Skeletal muscle satellite cell (primary cell): Measurements from ENCODE around the gene RPUSD1.

Source experiments
- H3K27me3 ChIP-seq: 2 replicates; pipeline ENCODE4 v1.7.0; 2013; ENCODE audit warnings: low read length; ENCODE audit not compliant: control insufficient read depth, insufficient read depth
- H3K36me3 ChIP-seq: 2 replicates; pipeline ENCODE4 v1.7.0; 2013; ENCODE audit warnings: mild to moderate bottlenecking, control low read depth, low read length; ENCODE audit not compliant: insufficient read depth
- H3K4me1 ChIP-seq: 2 replicates; pipeline ENCODE4 v1.7.0; 2013; ENCODE audit warnings: low read length; ENCODE audit not compliant: control insufficient read depth, insufficient read depth
- H3K4me2 ChIP-seq: 2 replicates; pipeline ENCODE4 v1.7.0; 2013; ENCODE audit warnings: mild to moderate bottlenecking, low read length
- H3K4me3 ChIP-seq: 2 replicates; pipeline ENCODE4 v1.7.0; 2013; ENCODE audit warnings: low read length
- H3K9ac ChIP-seq: 2 replicates; pipeline ENCODE4 v1.7.0; 2013; ENCODE audit warnings: mild to moderate bottlenecking, low read depth, low read length, moderate library complexity
- H3K9me3 ChIP-seq: replicated peaks from 2 replicates; pipeline ENCODE4 v1.7.0; 2013; ENCODE audit warnings: mild to moderate bottlenecking, control low read depth, low read length

The RPUSD1 gene

DNA sequence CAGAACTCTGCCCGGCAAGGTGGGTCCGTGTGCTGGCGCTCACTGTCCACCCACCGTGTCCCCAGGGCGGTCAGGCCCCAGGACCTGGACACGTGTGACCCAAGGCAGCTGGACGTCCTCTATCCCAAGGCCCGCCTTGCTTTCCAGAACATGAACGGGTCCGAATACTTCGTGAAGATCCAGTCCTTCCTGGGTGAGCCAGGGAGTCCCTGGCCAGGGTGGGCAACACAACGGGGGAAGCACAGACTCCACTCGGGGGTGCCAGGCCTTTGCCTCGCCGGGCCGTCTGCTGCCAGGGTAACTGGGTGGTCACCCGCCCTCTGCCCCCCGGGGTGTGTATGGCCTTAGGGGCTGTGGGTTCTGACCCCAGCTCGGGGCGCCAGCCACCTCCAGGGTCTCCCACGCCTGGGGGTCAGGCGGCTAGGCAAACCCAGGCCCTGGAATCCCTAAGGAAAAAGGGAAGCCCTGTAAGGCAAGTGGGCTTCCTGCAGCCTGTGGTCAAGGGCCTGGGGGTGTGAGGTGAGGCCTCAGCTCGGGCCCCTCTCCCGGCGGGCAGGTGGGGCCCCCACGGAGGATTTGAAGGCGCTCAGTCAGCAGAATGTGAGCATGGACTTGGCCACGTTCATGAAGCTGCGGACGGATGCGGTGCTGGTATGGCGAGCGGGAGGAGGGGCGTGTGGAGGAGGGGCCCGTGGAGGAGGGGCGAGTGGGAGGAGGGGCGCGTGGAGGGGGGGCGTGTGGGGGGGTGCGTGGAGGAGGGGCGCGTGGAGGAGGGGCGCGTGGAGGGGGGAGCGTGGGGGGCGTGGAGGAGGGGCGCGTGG is 21.2 kb downstream of the RPUSD1 start:
- Histone ChIP-seq H3K9me3 (no peaks in the 10 kb centered on the region), H3K9ac (no peak overlapping the region), H3K4me2 (no peak overlapping the region), H3K4me1 (no peaks in the 10 kb centered on the region), H3K27me3 (no peaks in the 10 kb centered on the region), H3K36me3 (no peaks in the 10 kb centered on the region), H3K4me3 (no peak overlapping the region)

DNA sequence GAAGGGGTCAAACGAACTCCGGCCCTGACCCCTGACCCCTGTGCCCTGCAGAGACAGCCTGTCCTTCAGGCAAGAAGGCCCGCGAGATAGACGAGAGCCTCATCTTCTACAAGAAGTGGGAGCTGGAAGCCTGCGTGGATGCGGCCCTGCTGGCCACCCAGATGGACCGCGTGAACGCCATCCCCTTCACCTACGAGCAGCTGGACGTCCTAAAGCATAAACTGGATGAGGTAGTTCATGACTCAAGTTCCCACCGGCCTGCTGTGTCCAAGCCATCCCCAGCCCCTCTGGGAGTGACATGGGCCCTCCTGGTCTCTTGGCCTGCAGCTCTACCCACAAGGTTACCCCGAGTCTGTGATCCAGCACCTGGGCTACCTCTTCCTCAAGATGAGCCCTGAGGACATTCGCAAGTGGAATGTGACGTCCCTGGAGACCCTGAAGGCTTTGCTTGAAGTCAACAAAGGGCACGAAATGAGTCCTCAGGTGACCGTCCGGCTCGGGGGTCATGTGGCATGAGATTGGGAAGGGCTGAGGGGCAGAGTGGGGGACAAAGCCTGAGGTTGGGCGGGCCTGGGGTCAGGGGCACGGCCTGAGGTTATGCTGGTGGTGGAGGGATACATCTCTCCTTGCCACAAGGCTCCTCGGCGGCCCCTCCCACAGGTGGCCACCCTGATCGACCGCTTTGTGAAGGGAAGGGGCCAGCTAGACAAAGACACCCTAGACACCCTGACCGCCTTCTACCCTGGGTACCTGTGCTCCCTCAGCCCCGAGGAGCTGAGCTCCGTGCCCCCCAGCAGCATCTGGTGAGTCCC is 22.0 kb downstream of the RPUSD1 start:
- Histone ChIP-seq H3K9ac (no peak overlapping the region), H3K9me3 (no peaks in the 10 kb centered on the region), H3K36me3 (no peaks in the 10 kb centered on the region), H3K27me3 (no peaks in the 10 kb centered on the region), H3K4me3 (no peak overlapping the region), H3K4me1 (no peaks in the 10 kb centered on the region), H3K4me2 (no peak overlapping the region)

DNA sequence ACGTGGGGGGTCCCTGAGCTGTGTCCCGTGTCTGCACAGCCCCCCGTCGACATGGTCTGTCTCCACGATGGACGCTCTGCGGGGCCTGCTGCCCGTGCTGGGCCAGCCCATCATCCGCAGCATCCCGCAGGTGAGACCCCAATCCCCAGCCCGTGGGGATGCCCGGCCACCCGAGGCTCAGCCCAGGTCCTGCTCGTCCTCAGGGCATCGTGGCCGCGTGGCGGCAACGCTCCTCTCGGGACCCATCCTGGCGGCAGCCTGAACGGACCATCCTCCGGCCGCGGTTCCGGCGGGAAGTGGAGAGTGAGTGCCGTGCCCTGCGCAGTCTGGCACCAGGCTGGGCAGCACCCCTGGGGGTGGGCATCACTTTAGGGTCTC is 22.7 kb downstream of the RPUSD1 start:
- no peak overlapping the region for H3K9ac ChIP-seq
- H3K27me3 ChIP-seq, result peaks cover 3% of the 10 kb centered on the region
- H3K36me3 ChIP-seq, result no peaks in the 10 kb centered on the region
- peaks cover 5% of the 10 kb centered on the region for H3K4me1 ChIP-seq
- no peak overlapping the region for H3K4me3 ChIP-seq
- no peak overlapping the region for H3K4me2 ChIP-seq
- no peaks in the 10 kb centered on the region for H3K9me3 ChIP-seq

DNA sequence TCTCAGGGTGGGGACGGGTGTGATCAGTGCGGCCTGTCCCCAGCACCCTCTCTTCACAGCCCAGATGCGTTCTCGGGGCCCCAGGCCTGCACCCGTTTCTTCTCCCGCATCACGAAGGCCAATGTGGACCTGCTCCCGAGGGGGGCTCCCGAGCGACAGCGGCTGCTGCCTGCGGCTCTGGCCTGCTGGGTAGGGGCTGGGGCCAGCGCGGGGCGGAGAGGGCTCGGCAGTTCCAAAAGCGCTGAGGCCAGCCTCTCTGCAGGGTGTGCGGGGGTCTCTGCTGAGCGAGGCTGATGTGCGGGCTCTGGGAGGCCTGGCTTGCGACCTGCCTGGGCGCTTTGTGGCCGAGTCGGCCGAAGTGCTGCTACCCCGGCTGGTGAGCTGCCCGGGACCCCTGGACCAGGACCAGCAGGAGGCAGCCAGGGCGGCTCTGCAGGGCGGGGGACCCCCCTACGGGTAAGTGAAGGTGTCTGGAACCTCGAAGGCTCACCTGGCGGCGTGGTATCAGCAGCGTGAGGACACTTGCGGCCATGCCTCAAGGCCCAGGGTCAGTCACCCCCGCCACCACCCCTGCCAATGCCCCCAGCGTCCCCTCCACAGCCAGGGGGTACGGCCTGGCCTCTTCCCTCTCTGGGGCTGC is 23.2 kb downstream of the RPUSD1 start:
- H3K9ac ChIP-seq, result no peak overlapping the region

DNA sequence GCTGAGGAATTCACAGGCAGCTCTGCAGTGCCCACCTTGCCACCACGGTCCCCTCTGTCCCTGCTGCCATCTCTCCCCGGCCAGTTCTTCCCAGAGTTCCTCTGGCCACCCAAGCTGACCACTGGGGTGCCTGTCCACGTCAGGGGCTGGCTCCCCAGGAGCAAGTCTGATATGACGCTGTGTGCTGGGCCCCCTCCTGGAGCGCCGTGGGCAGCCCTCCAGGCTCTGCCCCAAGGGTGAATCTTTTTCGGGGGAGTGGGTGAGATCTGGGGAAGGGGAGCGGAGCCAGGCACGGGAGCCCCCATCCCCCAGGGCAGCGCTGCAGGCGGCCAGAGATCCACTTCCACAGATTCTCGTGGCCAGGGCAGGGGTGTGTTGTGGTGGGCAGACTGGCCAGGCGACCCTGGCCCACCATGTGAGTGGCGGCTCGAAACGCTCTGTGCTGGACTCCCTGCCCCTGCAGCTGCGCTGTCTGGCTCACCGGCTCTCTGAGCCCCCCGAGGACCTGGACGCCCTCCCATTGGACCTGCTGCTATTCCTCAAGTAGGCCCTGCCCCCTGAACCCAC is 23.9 kb downstream of the RPUSD1 start:
- Histone ChIP-seq H3K36me3 (no peaks in the 10 kb centered on the region), H3K4me1 (peaks cover 6% of the 10 kb centered on the region), H3K9me3 (no peaks in the 10 kb centered on the region), H3K9ac (no peak overlapping the region), H3K4me2 (no peak overlapping the region), H3K4me3 (no peak overlapping the region), H3K27me3 (peaks cover 3% of the 10 kb centered on the region)

More for the DNA sequence above, 23.2 kb downstream of the RPUSD1 start:
- no peaks in the 10 kb centered on the region for H3K9me3 ChIP-seq
- peaks cover 6% of the 10 kb centered on the region for H3K4me1 ChIP-seq
- no peak overlapping the region for H3K4me3 ChIP-seq
- H3K27me3 ChIP-seq, result peaks cover 3% of the 10 kb centered on the region
- H3K36me3 ChIP-seq, result no peaks in the 10 kb centered on the region
- H3K4me2 ChIP-seq, result no peak overlapping the region

DNA sequence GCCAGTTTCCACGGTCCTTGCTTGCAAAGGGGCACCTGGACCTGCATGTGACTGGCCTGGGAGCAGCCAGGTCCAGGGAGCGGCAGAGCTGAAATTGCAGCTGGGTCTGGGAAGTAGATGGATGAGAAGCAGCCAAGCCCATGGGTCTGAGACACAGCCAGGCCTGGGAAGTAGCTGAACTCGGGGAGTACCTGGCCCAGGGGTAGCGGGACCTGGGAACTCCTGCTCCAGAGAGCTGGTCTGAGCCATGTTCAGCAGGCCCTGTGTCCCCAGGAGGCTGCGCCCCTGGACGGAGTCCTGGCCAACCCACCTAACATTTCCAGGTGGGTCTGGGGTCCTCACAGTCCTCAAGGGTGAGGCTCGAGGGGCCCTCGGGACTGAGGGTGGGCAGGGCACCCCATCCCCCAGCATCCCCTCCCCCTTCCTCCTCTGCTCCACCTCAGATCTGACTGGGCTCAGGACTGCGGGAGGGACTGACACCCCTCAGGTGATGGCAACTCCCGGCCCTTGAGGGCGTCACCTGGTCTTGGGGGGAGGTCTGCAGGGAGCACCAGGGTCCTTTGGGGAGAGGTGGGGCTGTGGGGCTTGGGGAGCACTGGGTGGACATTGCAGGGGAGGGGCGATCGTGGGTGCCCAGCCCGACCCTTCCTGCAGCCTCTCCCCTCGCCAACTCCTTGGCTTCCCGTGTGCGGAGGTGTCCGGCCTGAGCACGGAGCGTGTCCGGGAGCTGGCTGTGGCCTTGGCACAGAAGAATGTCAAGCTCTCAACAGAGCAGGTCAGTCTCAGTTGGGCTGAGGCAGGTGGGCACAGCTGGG is 24.6 kb downstream of the RPUSD1 start:
- peaks cover 3% of the 10 kb centered on the region for H3K27me3 ChIP-seq
- no peaks in the 10 kb centered on the region for H3K36me3 ChIP-seq
- H3K9me3 ChIP-seq, result no peaks in the 10 kb centered on the region
- H3K4me3 ChIP-seq, result no peak overlapping the region
- H3K4me2 ChIP-seq, result no peak overlapping the region
- no peak overlapping the region for H3K9ac ChIP-seq
- peaks cover 6% of the 10 kb centered on the region for H3K4me1 ChIP-seq

DNA sequence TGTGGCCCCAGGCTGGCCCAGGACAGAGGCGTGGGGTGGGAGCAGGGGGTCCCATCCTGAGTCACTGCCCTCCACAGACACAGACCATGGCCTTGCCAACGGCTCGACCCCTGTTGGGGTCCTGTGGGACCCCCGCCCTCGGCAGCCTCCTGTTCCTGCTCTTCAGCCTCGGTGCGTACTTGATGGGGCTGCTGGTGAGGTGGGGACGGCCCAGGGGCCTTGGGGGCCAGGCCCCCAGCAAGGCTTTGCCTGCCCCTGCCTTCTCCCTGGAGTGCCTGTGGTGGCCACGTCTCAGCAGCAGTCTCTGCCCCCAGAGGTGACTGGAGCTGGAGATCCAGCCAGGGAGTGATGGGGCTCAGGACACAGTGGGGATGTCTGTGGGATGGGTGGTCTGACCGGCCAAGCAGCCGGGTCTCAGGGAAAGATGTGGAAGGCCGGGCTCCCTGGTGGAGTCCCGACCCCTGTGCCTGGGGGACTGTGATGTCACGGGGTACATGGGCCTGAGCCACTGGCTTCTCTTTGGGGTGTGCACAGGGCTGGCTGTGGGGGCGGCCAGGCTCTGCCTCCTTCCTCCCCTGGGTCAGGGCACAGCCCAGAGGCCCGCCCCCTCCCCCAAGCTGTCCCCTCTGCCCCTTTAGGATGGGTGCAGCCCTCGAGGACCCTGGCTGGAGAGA is 25.4 kb downstream of the RPUSD1 start:
- H3K9me3 ChIP-seq, result no peaks in the 10 kb centered on the region
- H3K4me2 ChIP-seq, result no peak overlapping the region
- peaks cover 3% of the 10 kb centered on the region for H3K27me3 ChIP-seq
- no peak overlapping the region for H3K4me3 ChIP-seq
- peaks cover 6% of the 10 kb centered on the region for H3K4me1 ChIP-seq
- no peak overlapping the region for H3K9ac ChIP-seq
- no peaks in the 10 kb centered on the region for H3K36me3 ChIP-seq

DNA sequence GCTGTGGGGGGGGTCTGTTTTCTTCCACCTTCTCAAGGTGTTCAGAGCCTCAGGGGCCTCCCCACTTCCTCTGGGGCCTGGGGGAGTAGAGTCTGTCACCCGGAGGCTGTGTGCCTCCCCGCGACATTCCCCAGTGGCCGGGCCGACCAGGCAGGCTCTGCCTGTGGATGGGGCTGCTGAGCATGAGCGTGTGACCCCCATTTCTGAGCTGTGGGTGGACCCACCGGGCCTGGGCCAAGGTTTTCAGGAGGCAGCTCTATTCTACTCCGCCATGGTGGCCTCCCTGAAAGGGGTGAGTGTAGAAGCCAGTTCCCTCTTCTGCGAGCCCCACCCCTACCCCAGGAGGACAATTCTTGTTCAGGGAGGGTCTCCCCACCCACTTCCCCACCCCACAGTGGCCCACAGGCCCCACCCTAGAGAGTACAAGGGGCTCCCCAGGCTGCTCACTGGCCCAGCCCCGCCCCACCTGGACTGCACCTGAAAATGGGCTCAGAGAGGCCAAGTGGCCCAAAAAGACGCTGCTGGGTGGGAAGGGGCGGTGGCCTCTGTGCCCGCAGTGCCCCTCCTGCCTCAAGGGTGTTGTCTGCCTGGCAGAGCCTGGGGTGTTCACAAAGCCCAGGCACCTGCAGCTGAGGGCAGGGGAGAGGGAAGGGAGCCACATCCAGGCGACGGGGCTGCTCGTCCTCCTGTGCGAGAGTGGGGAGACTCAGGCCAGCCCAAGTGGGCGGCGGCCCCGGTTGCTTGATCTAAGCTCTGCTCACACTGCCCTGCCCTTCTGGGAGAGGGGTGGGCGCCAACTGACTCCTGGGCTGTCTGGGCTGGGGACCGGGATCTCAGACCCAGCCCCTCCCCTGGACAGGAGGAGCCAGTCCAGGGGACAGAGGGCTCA is 26.3 kb downstream of the RPUSD1 start:
- Histone ChIP-seq H3K9me3 (no peaks in the 10 kb centered on the region), H3K4me2 (no peak overlapping the region), H3K9ac (no peak overlapping the region), H3K4me3 (no peak overlapping the region), H3K36me3 (no peaks in the 10 kb centered on the region), H3K27me3 (peaks cover 3% of the 10 kb centered on the region), H3K4me1 (peaks cover 6% of the 10 kb centered on the region)

DNA sequence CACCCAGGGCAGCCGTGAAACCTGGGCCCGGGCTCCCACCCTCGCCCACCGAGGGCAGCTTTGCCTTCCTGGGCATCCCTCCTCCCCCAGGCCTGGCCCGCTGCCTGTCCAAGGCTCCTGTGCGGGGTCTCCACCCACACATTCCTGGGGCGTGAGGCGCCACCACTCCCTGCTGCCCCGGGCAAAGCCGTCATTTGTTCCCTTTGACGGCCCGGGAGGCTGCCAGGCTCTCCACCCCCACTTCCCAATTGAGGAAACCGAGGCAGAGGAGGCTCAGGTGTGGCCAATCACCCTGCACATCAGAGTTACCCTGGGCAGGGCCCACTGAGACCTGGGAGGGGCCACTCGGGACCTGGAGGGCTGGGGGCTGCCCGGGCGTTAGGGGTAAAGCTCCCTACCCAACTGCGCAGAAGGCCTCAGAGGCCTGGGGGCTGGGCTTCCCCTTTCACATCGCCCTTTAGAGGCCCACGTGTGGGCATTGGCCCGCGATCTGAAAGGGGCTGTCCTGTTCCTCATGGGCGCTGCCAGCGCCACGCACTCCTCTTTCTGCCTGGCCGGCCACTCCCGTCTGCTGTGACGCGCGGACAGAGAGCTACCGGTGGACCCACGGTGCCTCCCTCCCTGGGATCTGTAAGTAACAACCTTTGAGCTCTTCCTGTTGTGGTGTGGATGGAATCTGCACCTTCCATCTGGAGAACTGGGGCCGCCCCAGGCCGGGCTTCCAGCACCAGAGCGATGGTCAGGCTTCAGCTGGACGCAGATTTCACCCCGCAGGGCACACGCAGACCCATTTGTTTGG is 27.4 kb downstream of the RPUSD1 start, which contains the start of gene MSLN:
TSS of gene MSLN (plus strand) at position 190 of the 799 bp plus-strand sequence. CDS start 1,947 bp downstream, outside the sequence.
- Histone ChIP-seq H3K9ac (no peak within 1 kb of the TSS), H3K9me3 (no peaks in the 10 kb centered on the region), H3K4me2 (no peak within 1 kb of the TSS), H3K27me3 (peaks cover 3% of the 10 kb centered on the region), H3K4me3 (no peak within 1 kb of the TSS), H3K4me1 (peaks cover 6% of the 10 kb centered on the region), H3K36me3 (no peaks in the 10 kb centered on the region)
